Naive thymus-derived CD8-positive, alpha-beta T cell (primary cell): Measurements from ENCODE around the gene FAM221B. TPM values are rescaled to one million over a fixed set of nuclear protein-coding genes. Genes with fewer than 3 reads are reported as not detected.

Experiments used
- ATAC-seq, 2 donors: fragments of 150-1000 bp; cut with Tn5 transposase in 1 of 2; sonication (Bioruptor Pico), chemical (Tn5 transposase) in 1 of 2; 1 replicate in 1 of 2; 2 replicates in 1 of 2; pipeline ENCODE4 v1.10.0; 2021; ENCODE audit warnings: mild to moderate bottlenecking in 2 of 2, moderate library complexity in 2 of 2
- POLR2A ChIA-PET: fragments of 350-600 bp; sonication (Branson Sonifier 250); formaldehyde crosslinking; loops from one replicate; lab custom pipeline; 2021; ENCODE audit warnings: antibody characterized with exemption; lab: Charles Lee
- DNase-seq, 10 donors: peaks; one replicate each; pipeline versions ENCODE4 v3.0.0 to v3.0.0-alpha.2; 2020 to 2022
- H3K27ac Mint-ChIP-seq, 10 donors: one replicate each; pipeline ENCODE4 v1.8.0; 2020 to 2022; ENCODE audit warnings: mild to moderate bottlenecking in 10 of 10, mixed read lengths in 10 of 10, moderate library complexity in 4 of 10, inconsistent platforms in 1 of 10
- H3K27me3 Mint-ChIP-seq, 5 donors: one replicate each; pipeline ENCODE4 v1.8.0; 2021 to 2022; ENCODE audit warnings: mixed read lengths in 5 of 5
- H3K36me3 Mint-ChIP-seq, 3 donors: one replicate each; pipeline ENCODE4 v1.8.0; 2020 to 2022; ENCODE audit warnings: mixed read lengths in 3 of 3, mild to moderate bottlenecking in 2 of 3, inconsistent platforms in 1 of 3
- H3K4me1 Mint-ChIP-seq, 4 donors: one replicate each; pipeline ENCODE4 v1.8.0; 2021 to 2022; ENCODE audit warnings: mixed read lengths in 4 of 4
- H3K4me3 Mint-ChIP-seq, 10 donors: one replicate each; pipeline ENCODE4 v1.8.0; 2020 to 2022; ENCODE audit warnings: mild to moderate bottlenecking in 10 of 10, mixed read lengths in 10 of 10, moderate library complexity in 6 of 10, inconsistent platforms in 1 of 10
- H3K9me3 Mint-ChIP-seq, 9 donors: one replicate each; pipeline ENCODE4 v1.8.0; 2020 to 2022; ENCODE audit warnings: mixed read lengths in 9 of 9, mild to moderate bottlenecking in 3 of 9, inconsistent platforms in 1 of 9, moderate library complexity in 1 of 9
- polyA plus RNA-seq, 3 donors: library from polyadenylated mRNA; unstranded; fragments of 300-500 nt; fragmentation: Illumina TruSeq; gene quantifications; one replicate each; pipeline ENCODE4 v1.2.3, GENCODE V29; 2021
- total RNA-seq, 8 experiments: library from RNA in 2 of 8; stranded (reverse) in 2 of 8; gene quantifications; one replicate each; pipeline ENCODE4 v1.2.3 and lab custom pipeline; 2021 to 2026

The FAM221B gene
- total and polyA plus RNA-seq, 5 experiments from 2014 or later, result not detected

GRCh38 chr9:35842795-35843194 lies 14.3 kb upstream of the FAM221B start:
- DNase-seq (no peak), ATAC-seq (no peak)
- Mint-ChIP-seq H3K4me3 (no peak overlapping the region), H3K27me3 (no peaks in the 10 kb centered on the region), H3K9me3 (no peaks in the 10 kb centered on the region), H3K36me3 (peaks cover 1 to 10% (median 2%) of the 10 kb centered on the region in 3 donors), H3K27ac (no peak overlapping the region), H3K4me1 (peaks cover 14 to 54% (median 23%) of the 10 kb centered on the region in 4 donors)
- POLR2A ChIA-PET, result no interaction called here

GRCh38 chr9:35842020-35842745 lies 13.7 kb upstream of the FAM221B start:
- H3K9me3 Mint-ChIP-seq, result no peaks in the 10 kb centered on the region
- DNase-seq (no peak), ATAC-seq (no peak)
- H3K36me3 Mint-ChIP-seq, result peaks cover 0 to 4% (median 0%) of the 10 kb centered on the region in 3 donors
- H3K27me3 Mint-ChIP-seq, result no peaks in the 10 kb centered on the region
- no peak overlapping the region for H3K4me3 Mint-ChIP-seq
- H3K27ac Mint-ChIP-seq, result no peak overlapping the region
- POLR2A ChIA-PET, result no interaction called here
- peaks cover 14 to 49% (median 23%) of the 10 kb centered on the region in 4 donors for H3K4me1 Mint-ChIP-seq

- no peak for ATAC-seq
- H3K4me3 Mint-ChIP-seq, result no peak overlapping the region
Measured at GRCh38 chr9:35841645-35841900, 13.0 kb upstream of the FAM221B start.

GRCh38 chr9:35840881-35841644 lies 12.5 kb upstream of the FAM221B start:
- no peak for ATAC-seq
- H3K4me3 Mint-ChIP-seq, result no peak overlapping the region
- peaks cover 17 to 42% (median 22%) of the 10 kb centered on the region in 4 donors for H3K4me1 Mint-ChIP-seq
- no peaks in the 10 kb centered on the region for H3K36me3 Mint-ChIP-seq
- H3K9me3 Mint-ChIP-seq, result no peaks in the 10 kb centered on the region
- no peaks in the 10 kb centered on the region for H3K27me3 Mint-ChIP-seq
- POLR2A ChIA-PET, result no interaction called here
- H3K27ac Mint-ChIP-seq, result no peak overlapping the region
- no peak for DNase-seq

More at GRCh38 chr9:35841645-35841900, 13.0 kb upstream of the FAM221B start:
- Mint-ChIP-seq H3K36me3 (no peaks in the 10 kb centered on the region), H3K4me1 (peaks cover 17 to 43% (median 22%) of the 10 kb centered on the region in 4 donors), H3K9me3 (no peaks in the 10 kb centered on the region), H3K27me3 (no peaks in the 10 kb centered on the region), H3K27ac (no peak overlapping the region)
- DNase-seq, result no peak
- POLR2A ChIA-PET, result no interaction called here

GRCh38 chr9:35839926-35840325 lies 11.4 kb upstream of the FAM221B start:
- Mint-ChIP-seq H3K4me3 (no peak overlapping the region), H3K4me1 (peaks cover 9 to 33% (median 13%) of the 10 kb centered on the region in 4 donors), H3K36me3 (no peaks in the 10 kb centered on the region), H3K9me3 (no peaks in the 10 kb centered on the region), H3K27ac (no peak overlapping the region), H3K27me3 (no peaks in the 10 kb centered on the region)
- POLR2A ChIA-PET, result no interaction called here
- DNase-seq, result no peak
- no peak for ATAC-seq

GRCh38 chr9:35836595-35836994 lies 8.1 kb upstream of the FAM221B start:
- POLR2A ChIA-PET, result no interaction called here
- Mint-ChIP-seq H3K4me3 (no peak overlapping the region), H3K9me3 (no peaks in the 10 kb centered on the region), H3K4me1 (peaks cover 6 to 31% (median 13%) of the 10 kb centered on the region in 4 donors), H3K27me3 (no peaks in the 10 kb centered on the region), H3K27ac (peak overlapping the region in 2 of 10 donors; percentile 29 to 52), H3K36me3 (no peaks in the 10 kb centered on the region)
- DNase-seq (no peak), ATAC-seq (no peak)

GRCh38 chr9:35835766-35836165 lies 7.2 kb upstream of the FAM221B start:
- Mint-ChIP-seq H3K27me3 (no peaks in the 10 kb centered on the region), H3K27ac (peak overlapping the region in 3 of 10 donors; percentile 1 to 76 (median 3)), H3K36me3 (no peaks in the 10 kb centered on the region), H3K9me3 (no peaks in the 10 kb centered on the region), H3K4me1 (peaks cover 14 to 36% (median 19%) of the 10 kb centered on the region in 4 donors), H3K4me3 (no peak overlapping the region)
- DNase-seq (no peak), ATAC-seq (no peak)
- POLR2A ChIA-PET, result no interaction called here

- Mint-ChIP-seq H3K27me3 (no peaks in the 10 kb centered on the region), H3K9me3 (no peaks in the 10 kb centered on the region), H3K4me1 (peaks cover 18 to 38% (median 23%) of the 10 kb centered on the region in 4 donors), H3K4me3 (no peak overlapping the region), H3K36me3 (no peaks in the 10 kb centered on the region), H3K27ac (no peak overlapping the region)
- POLR2A ChIA-PET, result no interaction called here
- peak in 1 of 2 donors; percentile 33 for ATAC-seq
- DNase-seq, result no peak
Measured at GRCh38 chr9:35835216-35835632, 6.7 kb upstream of the FAM221B start.

- peak overlapping the region in 5 of 10 donors; percentile 30 to 68 (median 57) for H3K27ac Mint-ChIP-seq
- H3K9me3 Mint-ChIP-seq, result no peaks in the 10 kb centered on the region
- ATAC-seq (no peak), DNase-seq (no peak)
- no peaks in the 10 kb centered on the region for H3K27me3 Mint-ChIP-seq
- H3K4me3 Mint-ChIP-seq, result no peak overlapping the region
- H3K4me1 Mint-ChIP-seq, result peaks cover 23 to 41% (median 30%) of the 10 kb centered on the region in 4 donors
- POLR2A ChIA-PET, result interaction anchor here (0.7 kb wide), 1 partner anchor 86 kb away, joined by 4 read pairs; no protein-coding TSS in a partner anchor
- H3K36me3 Mint-ChIP-seq, result no peaks in the 10 kb centered on the region
Measured at GRCh38 chr9:35834260-35835215, 6.0 kb upstream of the FAM221B start.

GRCh38 chr9:35832814-35833213 lies 4.3 kb upstream of the FAM221B start:
- no peak overlapping the region for H3K4me3 Mint-ChIP-seq
- ATAC-seq (no peak), DNase-seq (no peak)
- no peaks in the 10 kb centered on the region for H3K36me3 Mint-ChIP-seq
- H3K27ac Mint-ChIP-seq, result peak overlapping the region in 2 of 10 donors; percentile 4 to 38
- peaks cover 32 to 50% (median 43%) of the 10 kb centered on the region in 4 donors for H3K4me1 Mint-ChIP-seq
- POLR2A ChIA-PET, result no interaction called here
- no peaks in the 10 kb centered on the region for H3K27me3 Mint-ChIP-seq
- no peaks in the 10 kb centered on the region for H3K9me3 Mint-ChIP-seq

- Mint-ChIP-seq H3K27me3 (no peaks in the 10 kb centered on the region), H3K4me1 (peaks cover 30 to 56% (median 47%) of the 10 kb centered on the region in 4 donors), H3K4me3 (peak overlapping the region in 4 of 10 donors; percentile 0 to 65 (median 32)), H3K9me3 (no peaks in the 10 kb centered on the region), H3K27ac (peak overlapping the region in 3 of 10 donors; percentile 57 to 85 (median 77)), H3K36me3 (no peaks in the 10 kb centered on the region)
- DNase-seq (no peak), ATAC-seq (no peak)
- POLR2A ChIA-PET, result interaction anchor here (0.5 kb wide), 1 partner anchor 185 kb away, joined by 5 read pairs; no protein-coding TSS in a partner anchor
Measured at GRCh38 chr9:35831040-35831439, 2.5 kb upstream of the FAM221B start.

- H3K4me3 Mint-ChIP-seq, result peak overlapping the region; percentile 82 to 92 (median 86)
- DNase-seq (no peak), ATAC-seq (no peak)
- no peaks in the 10 kb centered on the region for H3K9me3 Mint-ChIP-seq
- POLR2A ChIA-PET, result interaction anchor here (0.6 kb wide), 1 partner anchor 19 kb away, joined by 3 read pairs; no protein-coding TSS in a partner anchor
- peaks cover 32 to 63% (median 48%) of the 10 kb centered on the region in 4 donors for H3K4me1 Mint-ChIP-seq
- peak overlapping the region; percentile 65 to 97 (median 93) for H3K27ac Mint-ChIP-seq
- no peaks in the 10 kb centered on the region for H3K36me3 Mint-ChIP-seq
- H3K27me3 Mint-ChIP-seq, result no peaks in the 10 kb centered on the region
Measured at GRCh38 chr9:35829764-35830096, 1.2 kb upstream of the FAM221B start.
